VCaP (cell line): ENCODE data around the gene WDR17.

Source experiments
- H3K27ac ChIP-seq: fragments of 450-650 bp; 2 replicates; pipeline ENCODE4 v1.5.1; 2017
- TF ChIP-seq, protein P1 (sequence below): fragments of 450-650 bp; conservative IDR thresholded peaks from 2 replicates; pipeline ENCODE4 v1.5.1; 2017; ENCODE audit warnings: mild to moderate bottlenecking, moderate library complexity

WDR17 gene

DNA sequence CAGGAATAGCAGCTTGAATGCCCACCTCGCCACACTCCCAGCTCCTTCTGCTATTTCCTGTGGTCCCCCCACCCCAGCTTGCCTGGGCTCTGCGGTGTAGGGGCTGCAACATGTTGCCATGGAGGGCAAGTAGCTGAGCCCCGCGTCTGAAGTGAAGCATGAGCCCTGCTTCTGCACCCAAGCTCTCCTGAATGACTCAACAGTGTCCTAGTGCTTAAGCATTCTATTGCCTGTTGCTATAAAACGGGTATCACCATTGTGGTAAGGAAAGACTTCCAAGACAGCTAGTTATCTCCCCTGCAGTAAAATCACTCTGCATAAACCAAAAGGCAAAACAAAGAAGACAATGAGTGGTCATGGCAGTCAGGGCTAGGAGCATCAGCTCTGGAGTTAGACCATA, 161.1 kb downstream of the WDR17 start:
- TF ChIP-seq, protein P1, sequence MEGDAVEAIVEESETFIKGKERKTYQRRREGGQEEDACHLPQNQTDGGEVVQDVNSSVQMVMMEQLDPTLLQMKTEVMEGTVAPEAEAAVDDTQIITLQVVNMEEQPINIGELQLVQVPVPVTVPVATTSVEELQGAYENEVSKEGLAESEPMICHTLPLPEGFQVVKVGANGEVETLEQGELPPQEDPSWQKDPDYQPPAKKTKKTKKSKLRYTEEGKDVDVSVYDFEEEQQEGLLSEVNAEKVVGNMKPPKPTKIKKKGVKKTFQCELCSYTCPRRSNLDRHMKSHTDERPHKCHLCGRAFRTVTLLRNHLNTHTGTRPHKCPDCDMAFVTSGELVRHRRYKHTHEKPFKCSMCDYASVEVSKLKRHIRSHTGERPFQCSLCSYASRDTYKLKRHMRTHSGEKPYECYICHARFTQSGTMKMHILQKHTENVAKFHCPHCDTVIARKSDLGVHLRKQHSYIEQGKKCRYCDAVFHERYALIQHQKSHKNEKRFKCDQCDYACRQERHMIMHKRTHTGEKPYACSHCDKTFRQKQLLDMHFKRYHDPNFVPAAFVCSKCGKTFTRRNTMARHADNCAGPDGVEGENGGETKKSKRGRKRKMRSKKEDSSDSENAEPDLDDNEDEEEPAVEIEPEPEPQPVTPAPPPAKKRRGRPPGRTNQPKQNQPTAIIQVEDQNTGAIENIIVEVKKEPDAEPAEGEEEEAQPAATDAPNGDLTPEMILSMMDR, result no peak
- no peak overlapping the region for H3K27ac ChIP-seq

DNA sequence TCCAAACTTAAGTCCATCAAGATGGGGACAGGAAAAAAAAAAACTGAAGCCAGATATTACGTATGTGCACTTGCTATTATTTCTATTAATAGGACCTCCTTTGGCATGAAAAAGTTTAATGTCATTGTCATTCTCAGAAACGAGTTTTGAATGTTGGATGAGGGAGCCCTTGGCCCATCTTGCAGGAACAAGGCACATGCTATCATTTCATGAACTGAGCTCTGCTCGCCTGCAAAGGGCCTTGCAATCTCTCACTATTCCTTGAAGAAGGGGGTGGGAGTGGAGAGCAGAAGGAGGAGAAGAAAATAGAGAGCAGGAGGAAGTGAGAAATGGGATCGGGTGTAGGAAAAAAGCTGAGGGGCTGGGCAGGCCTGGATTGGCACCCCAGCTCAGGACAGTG, 164.0 kb downstream of the WDR17 start:
- TF ChIP-seq, protein P1, result no peak

More for the DNA sequence above, 164.0 kb downstream of the WDR17 start:
- H3K27ac ChIP-seq, result no peak overlapping the region
